ENCODE measurements around the gene KCNMA1. TPM values are rescaled to one million over a fixed set of nuclear protein-coding genes. Genes with fewer than 3 reads are reported as not detected.

The KCNMA1 gene
- total RNA-seq, 1 donor from 2014 or later = not detected

DNA sequence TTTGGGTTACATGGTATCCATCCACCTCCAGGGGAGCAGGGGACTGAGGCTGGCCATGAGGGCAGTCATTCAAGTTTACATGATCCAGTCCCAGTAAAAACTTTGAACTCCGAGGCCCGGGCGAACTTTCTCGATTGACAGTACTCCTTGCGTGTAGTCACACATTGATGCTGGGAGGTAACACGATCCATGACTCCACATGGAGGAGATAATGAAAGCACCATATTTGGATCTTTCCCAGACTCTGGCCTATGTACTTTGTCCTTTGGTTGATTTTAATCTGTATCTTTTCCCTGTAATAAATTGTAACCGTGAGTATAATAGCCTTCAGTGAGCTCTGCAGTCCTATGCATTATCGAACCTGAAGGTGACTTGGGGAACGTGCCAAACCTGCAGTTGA lies 401.6 kb downstream of the KCNMA1 start:
- no peak overlapping the region for H3K4me3 Mint-ChIP-seq
- intact Hi-C loops (cut with micrococcal nuclease) = no loop called here

DNA sequence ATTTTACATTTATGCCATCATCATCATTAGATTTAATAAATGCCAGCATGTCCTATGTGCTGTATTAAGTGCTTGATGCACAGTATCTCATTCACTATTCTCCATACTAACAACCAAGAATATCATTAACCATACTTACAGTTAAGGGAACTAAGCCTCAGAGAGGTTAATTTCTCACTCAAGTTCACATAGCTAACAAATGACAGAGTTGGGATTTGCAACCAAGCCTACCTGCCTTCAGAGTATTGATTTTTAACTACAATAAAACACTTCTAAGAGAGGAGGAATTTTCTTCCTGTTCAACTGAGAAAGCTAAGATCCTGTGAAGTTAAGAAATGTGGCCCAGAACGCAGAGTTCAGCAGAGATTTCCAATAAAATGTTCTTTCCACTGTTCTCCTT lies 403.0 kb downstream of the KCNMA1 start:
- Mint-ChIP-seq H3K36me3 (ENCODE audit: low read depth) (no peaks in the 10 kb centered on the region), H3K9me3 (no peaks in the 10 kb centered on the region), H3K4me3 (no peak overlapping the region), H3K27ac (no peak overlapping the region), H3K27me3 (no peaks in the 10 kb centered on the region), H3K4me1 (no peaks in the 10 kb centered on the region)
- intact Hi-C loops (cut with micrococcal nuclease) = no loop called here
- DNase-seq = no peak

More for the DNA sequence above, 401.6 kb downstream of the KCNMA1 start:
- Mint-ChIP-seq H3K9me3 (no peaks in the 10 kb centered on the region), H3K27ac (no peak overlapping the region), H3K36me3 (ENCODE audit: low read depth) (no peaks in the 10 kb centered on the region), H3K4me1 (no peaks in the 10 kb centered on the region), H3K27me3 (no peaks in the 10 kb centered on the region)
- DNase-seq = no peak

DNA sequence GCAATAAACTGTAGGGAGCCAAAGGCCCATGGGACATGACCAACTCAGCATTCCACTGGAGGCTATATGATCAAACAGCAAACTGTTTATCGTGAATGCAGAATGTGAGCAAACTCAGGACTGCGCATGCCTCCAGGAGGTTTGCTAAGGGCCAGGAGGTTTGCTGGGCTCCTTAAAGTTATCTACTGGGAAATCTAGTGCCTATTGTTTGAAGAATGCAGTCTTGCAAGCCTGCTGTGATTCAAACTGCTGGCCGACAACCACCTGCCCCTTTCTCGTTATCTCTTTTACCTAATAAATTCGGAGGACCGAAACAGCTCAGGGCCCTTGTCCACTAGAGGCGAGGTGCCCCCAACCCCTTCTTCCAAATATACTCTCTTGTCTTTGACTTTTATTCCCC lies 404.1 kb downstream of the KCNMA1 start:
- Mint-ChIP-seq H3K27ac (no peak overlapping the region), H3K4me1 (no peaks in the 10 kb centered on the region), H3K4me3 (no peak overlapping the region), H3K36me3 (ENCODE audit: low read depth) (no peaks in the 10 kb centered on the region), H3K9me3 (no peaks in the 10 kb centered on the region), H3K27me3 (no peaks in the 10 kb centered on the region)
- DNase-seq = no peak
- intact Hi-C loops (cut with micrococcal nuclease) = no loop called here

DNA sequence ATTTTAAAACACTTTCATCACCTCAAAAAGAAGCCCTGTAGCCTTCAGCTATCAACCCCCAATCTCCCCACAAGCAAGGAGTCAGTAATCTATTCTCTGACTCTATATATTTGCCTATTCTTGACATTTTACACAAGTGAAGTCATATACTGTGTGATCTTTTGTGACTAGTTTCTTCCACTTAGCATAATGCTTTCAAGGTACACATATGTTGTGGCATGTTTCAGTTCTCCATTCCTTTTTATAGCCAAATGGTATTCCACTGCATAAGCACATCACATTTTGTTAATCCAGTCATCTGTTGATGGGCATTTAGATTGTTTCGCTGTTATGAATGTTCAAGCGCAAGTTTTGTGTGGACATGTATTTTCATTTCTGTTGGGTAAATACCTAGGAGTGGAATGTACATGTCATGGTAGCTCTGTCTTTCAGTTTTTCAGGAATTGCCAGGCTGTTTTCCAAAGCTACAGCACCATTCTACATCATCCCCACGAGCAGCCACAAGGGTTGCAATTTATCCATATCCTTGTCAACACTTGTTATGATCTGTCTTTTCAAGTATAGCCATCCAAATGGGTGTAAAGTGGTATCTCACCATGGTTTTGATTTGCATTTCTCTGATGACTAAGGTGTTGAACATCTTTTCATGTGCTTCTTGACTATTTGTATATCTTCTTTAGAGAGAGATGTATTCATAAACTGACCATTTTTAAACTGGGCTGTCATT lies 405.6 kb downstream of the KCNMA1 start:
- no peaks in the 10 kb centered on the region for H3K9me3 Mint-ChIP-seq
- no peak overlapping the region for H3K4me3 Mint-ChIP-seq
- no peak for DNase-seq
- H3K36me3 Mint-ChIP-seq (ENCODE audit: low read depth) = no peaks in the 10 kb centered on the region
- H3K27me3 Mint-ChIP-seq = no peaks in the 10 kb centered on the region
- H3K4me1 Mint-ChIP-seq = no peaks in the 10 kb centered on the region
- intact Hi-C loops (cut with micrococcal nuclease) = no loop called here
- H3K27ac Mint-ChIP-seq = no peak overlapping the region

DNA sequence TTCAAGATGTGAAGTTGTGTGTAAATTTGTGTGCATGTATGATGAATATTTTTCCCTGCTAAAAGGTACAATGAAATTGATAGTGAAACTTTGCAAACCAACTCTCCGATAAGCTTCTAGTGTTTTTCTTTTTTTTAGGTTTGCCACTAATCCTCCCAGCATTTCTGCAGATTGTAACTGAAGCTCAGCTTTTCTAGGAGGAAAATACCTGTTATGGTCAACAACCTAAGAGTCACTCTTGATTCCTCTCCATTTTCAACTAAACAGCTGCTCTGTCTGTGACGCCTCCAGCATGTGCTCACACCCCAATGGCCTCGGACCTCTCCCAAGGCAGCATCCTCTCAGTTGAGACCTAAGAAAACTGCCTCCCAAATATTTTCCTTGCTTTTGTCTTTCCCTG lies 406.2 kb downstream of the KCNMA1 start:
- Mint-ChIP-seq H3K4me3 (no peak overlapping the region), H3K4me1 (no peaks in the 10 kb centered on the region), H3K27ac (no peak overlapping the region), H3K36me3 (ENCODE audit: low read depth) (no peaks in the 10 kb centered on the region), H3K27me3 (no peaks in the 10 kb centered on the region), H3K9me3 (no peaks in the 10 kb centered on the region)
- DNase-seq = no peak
- intact Hi-C loops (cut with micrococcal nuclease) = no loop called here

DNA sequence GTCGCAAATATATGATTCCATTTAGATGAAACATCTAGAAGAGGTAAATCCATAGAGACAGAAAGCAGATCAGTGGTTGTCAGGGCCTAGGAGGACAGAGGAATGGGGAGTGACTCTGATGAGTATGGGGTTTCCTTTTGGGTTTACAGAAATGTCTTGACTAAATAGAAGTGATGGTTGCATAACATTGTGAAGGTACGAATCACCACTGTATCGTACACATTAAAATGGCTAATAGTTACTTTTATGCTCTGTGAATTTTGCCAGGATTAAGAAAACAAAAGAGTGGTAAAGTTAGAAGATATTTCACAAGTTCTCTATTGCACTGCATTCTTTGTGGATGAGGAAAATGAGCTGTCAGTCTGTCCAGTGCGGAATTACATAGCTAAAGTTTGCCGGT lies 407.4 kb downstream of the KCNMA1 start:
- no peak for DNase-seq
- Mint-ChIP-seq H3K9me3 (no peaks in the 10 kb centered on the region), H3K27me3 (no peaks in the 10 kb centered on the region), H3K27ac (no peak overlapping the region), H3K4me1 (no peaks in the 10 kb centered on the region), H3K36me3 (ENCODE audit: low read depth) (no peaks in the 10 kb centered on the region), H3K4me3 (no peak overlapping the region)
- intact Hi-C loops (cut with micrococcal nuclease) = no loop called here

DNA sequence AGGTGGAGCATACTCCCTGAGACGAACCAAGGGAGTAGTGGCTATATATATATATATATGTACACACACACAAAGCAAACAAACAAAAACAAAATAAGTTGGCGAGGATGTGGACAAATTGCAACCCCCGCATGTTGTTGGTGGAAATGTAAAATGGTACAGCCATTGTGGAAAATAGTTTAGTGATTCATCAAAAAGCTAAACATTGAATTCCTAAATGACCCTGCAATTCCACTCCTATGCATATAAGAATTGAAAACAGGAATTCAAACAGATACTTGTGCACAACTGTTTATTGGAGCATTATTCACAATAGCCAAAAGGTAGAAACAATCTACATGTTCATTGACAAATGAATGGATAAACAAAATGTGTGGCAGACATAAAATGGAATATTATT lies 407.9 kb downstream of the KCNMA1 start:
- H3K27ac Mint-ChIP-seq = no peak overlapping the region
- H3K27me3 Mint-ChIP-seq = no peaks in the 10 kb centered on the region
- intact Hi-C loops (cut with micrococcal nuclease) = no loop called here
- H3K36me3 Mint-ChIP-seq (ENCODE audit: low read depth) = no peaks in the 10 kb centered on the region
- no peak for DNase-seq
- H3K4me1 Mint-ChIP-seq = no peaks in the 10 kb centered on the region
- H3K9me3 Mint-ChIP-seq = no peaks in the 10 kb centered on the region
- no peak overlapping the region for H3K4me3 Mint-ChIP-seq

DNA sequence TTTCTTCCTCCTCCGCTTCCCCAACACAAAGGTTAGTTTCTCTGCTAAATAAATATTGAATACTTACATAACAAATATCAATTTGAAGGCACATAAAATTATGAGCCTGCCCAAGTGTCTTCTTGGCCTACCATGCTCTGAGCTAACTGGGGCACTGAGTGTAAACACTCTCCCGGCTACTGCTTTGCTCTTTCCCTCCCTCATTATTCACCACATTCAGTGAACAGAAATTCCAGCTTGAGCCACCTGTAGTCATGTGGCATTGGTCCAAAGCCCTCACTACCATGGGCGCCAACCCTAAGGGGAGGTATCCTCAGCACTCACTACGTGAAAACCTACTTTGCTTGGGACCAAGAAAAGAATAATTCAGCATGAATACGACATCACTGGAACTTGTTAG lies 409.0 kb downstream of the KCNMA1 start:
- Mint-ChIP-seq H3K4me3 (no peak overlapping the region), H3K27ac (no peak overlapping the region), H3K27me3 (no peaks in the 10 kb centered on the region), H3K9me3 (no peaks in the 10 kb centered on the region), H3K4me1 (no peaks in the 10 kb centered on the region), H3K36me3 (ENCODE audit: low read depth) (no peaks in the 10 kb centered on the region)
- no peak for DNase-seq
- intact Hi-C loops (cut with micrococcal nuclease) = no loop called here

DNA sequence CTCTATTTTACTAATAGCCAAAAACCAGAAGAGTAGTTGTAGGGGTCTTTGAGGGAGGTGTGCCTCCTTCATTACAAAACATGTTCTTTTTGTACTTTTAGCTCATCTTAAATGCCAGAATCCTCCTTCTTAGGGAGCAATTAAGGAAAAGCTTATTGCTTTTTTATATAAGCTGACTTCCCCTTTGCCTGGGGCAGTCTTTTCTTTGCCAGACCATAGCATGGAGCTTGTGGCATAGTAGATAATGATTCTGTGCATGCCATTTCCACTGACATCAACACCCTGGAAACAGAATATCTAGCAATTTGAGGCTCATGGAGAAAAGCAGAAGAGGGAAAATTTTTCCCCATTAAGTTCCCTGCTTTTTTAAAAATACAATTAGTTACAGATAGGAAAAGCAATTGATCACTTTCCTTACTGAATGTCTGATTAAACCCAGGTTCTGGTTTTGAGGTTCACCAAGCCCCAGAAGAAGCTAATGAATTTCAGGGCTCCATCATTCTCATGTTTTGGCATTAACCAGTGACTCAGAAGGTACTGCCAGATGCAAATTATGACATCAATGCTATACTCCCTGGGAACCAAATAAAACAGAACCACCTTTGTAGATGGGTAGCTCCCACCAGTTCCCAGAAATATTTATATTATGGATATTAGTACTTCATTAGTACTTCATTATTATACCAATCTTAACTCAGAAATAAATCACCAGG lies 410.6 kb downstream of the KCNMA1 start:
- Mint-ChIP-seq H3K9me3 (no peaks in the 10 kb centered on the region), H3K4me3 (no peak overlapping the region), H3K36me3 (ENCODE audit: low read depth) (no peaks in the 10 kb centered on the region), H3K27me3 (peaks cover 2% of the 10 kb centered on the region), H3K27ac (no peak overlapping the region), H3K4me1 (no peaks in the 10 kb centered on the region)
- DNase-seq = no peak
- intact Hi-C loops (cut with micrococcal nuclease) = no loop called here

DNA sequence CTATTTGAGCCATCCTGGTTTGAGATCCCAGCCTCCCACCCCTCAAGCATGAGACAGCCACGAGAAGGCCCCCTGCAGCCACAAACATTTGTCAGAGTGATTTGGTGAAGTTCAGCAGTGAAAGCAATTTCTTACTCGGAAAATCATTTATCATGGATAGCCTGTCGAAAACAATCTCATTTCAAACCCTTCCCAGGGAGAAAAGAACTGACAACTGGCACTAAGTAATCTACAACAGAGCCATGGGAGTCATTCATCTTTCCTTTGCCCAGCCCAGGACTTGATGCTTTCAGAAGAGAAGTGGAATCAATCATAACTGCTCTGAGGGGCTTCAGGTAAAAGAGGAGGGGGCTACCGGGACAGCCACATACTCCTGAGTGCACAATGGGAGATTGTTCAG lies 411.2 kb downstream of the KCNMA1 start:
- Mint-ChIP-seq H3K9me3 (no peaks in the 10 kb centered on the region), H3K4me3 (no peak overlapping the region), H3K27me3 (peaks cover 2% of the 10 kb centered on the region), H3K27ac (no peak overlapping the region), H3K4me1 (no peaks in the 10 kb centered on the region), H3K36me3 (ENCODE audit: low read depth) (no peaks in the 10 kb centered on the region)
- intact Hi-C loops (cut with micrococcal nuclease) = no loop called here
- no peak for DNase-seq

DNA sequence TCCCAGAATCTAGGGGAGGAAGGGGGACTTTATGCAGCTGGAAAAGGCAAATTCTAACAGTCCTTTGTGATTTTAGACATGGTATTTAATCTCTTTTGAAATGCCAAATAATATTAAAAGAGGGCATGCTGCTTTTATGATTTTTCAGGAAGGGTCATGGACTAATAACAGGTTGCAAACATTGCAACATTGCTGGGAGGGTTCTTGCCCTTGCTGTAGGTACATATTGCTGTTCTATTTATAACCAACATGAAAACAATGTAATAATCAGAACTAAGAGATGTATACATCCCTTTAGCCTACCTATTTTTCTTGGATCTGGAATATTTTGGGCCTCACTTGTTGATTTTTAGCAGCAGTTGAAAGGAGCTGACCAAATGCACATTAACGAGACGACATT lies 411.6 kb downstream of the KCNMA1 start:
- Mint-ChIP-seq H3K4me1 (no peaks in the 10 kb centered on the region), H3K9me3 (no peaks in the 10 kb centered on the region), H3K27me3 (peaks cover 2% of the 10 kb centered on the region), H3K36me3 (ENCODE audit: low read depth) (no peaks in the 10 kb centered on the region), H3K4me3 (no peak overlapping the region), H3K27ac (no peak overlapping the region)
- no peak for DNase-seq
- intact Hi-C loops (cut with micrococcal nuclease) = no loop called here

DNA sequence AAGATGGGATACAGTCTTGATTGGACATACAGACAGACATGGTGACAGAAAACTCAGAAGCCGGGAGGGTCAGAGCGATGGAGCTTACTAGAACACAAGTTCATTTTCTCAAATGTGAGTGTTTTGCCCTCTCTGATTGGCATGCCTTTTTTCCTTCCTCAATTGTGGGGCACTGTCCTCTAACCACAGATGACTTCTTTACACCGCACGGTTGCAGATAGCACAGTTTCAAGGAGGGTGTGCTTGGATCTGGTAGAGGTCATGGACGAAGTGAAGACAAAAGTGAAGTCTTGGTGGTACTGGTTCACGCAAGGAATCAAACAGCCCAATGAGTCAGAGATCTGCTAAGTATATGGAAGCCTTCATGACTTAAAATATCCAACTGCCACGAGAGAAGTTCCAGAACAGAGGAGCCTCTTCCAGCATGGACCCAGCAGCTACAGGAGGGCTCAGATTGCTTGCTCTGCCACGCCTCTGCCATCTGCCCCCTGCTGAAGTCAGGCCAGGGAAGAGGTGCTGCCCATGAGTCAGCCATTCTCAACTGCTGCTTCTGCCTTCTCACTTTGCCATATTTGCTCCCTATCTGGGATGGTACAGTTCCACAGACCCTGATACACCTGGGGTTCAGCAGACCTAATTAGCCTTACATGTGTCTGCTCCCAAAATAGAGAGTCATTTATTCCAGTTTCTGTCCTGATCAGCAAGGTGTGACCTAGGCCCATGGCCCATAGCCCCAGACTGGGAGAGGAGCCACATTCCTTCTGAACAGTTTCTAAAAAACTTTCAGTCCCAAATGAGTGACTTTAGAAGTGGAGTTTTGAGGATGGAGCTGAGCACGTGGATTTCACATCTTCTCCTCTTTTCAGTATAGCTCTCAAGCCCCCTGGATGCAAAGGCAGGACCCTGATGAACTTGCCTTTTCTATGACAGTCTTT lies 413.8 kb downstream of the KCNMA1 start:
- Mint-ChIP-seq H3K27ac (no peak overlapping the region), H3K4me1 (no peaks in the 10 kb centered on the region), H3K36me3 (ENCODE audit: low read depth) (no peaks in the 10 kb centered on the region), H3K4me3 (no peak overlapping the region), H3K27me3 (peaks cover 2% of the 10 kb centered on the region), H3K9me3 (no peaks in the 10 kb centered on the region)
- intact Hi-C loops (cut with micrococcal nuclease) = no loop called here
- no peak for DNase-seq

DNA sequence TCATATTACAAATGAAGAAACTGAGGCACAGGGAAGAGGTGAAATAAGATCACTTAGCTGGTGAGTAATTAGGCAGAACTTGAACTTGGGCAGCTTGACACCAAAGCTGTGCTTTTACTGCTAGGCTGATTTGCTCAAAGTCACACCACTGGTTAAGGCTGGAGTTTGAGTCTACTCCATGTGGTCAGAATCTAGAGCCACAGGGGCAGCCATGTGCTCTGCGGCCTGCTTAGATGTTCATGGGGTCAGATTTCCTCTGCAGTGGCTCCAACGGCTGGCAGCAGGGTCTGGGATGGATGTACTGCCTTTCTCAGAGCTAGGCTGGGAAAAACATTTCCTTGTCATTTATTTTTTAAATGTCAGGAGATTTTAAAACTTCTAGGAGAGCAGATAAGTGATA lies 417.5 kb downstream of the KCNMA1 start:
- intact Hi-C loops (cut with micrococcal nuclease) = no loop called here
- no peak for DNase-seq
- H3K36me3 Mint-ChIP-seq (ENCODE audit: low read depth) = no peaks in the 10 kb centered on the region
- H3K4me1 Mint-ChIP-seq = no peaks in the 10 kb centered on the region
- no peaks in the 10 kb centered on the region for H3K9me3 Mint-ChIP-seq
- no peak overlapping the region for H3K27ac Mint-ChIP-seq
- no peak overlapping the region for H3K4me3 Mint-ChIP-seq
- H3K27me3 Mint-ChIP-seq = peaks cover 2% of the 10 kb centered on the region

DNA sequence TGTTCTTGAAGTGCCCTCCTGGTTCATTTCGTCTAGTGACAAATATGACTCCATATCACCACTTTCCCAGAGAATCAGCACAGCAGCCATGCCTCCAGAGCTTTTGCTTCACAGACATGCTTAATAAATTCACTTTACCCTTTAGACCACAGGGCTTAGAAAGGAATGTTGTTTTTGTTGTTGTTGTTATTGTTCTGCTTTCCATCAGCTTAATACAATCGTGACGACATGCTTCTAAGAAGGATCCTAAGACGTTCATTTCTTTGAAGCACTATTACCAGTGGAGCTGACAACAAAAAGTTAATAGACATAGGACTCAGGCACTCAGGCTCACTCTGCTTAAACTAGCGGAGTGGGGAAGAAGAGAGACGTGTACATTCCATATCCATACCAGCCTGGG lies 418.6 kb downstream of the KCNMA1 start:
- H3K4me1 Mint-ChIP-seq = no peaks in the 10 kb centered on the region
- no peak for DNase-seq
- H3K27ac Mint-ChIP-seq = no peak overlapping the region
- intact Hi-C loops (cut with micrococcal nuclease) = no loop called here
- H3K36me3 Mint-ChIP-seq (ENCODE audit: low read depth) = no peaks in the 10 kb centered on the region
- peaks cover 2% of the 10 kb centered on the region for H3K27me3 Mint-ChIP-seq
- no peaks in the 10 kb centered on the region for H3K9me3 Mint-ChIP-seq
- H3K4me3 Mint-ChIP-seq = no peak overlapping the region
